ENCODE results near the gene TNFRSF1A. TPM values are rescaled to one million over a fixed set of nuclear protein-coding genes. Genes with fewer than 3 reads are reported as not detected.

The TNFRSF1A gene
- total RNA-seq, 1 experiment from 2014 or later, result 91.5 TPM

DNA sequence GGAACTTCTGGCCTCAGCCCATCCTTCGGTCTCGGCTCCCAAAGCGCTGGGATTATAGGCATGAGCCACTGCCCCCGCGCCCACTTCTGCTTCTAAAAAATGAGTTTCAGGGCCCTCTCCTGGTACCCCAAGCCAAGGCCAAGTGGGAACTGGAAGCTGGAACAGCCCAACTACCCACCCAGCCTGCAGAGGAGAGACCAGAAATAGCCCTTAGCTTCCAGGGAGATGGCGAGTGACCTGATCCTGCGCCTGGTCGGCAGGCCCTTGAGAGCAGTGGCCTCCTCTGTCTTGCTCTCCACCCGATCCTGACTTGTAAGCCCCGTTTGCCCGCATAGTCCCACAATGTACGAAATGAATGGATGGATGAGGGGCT lies 62.6 kb downstream of the TNFRSF1A start:
- BruUV-seq (replicated peaks), result no TSS peak
- Histone ChIP-seq H3K4me3 (ENCODE audit: low read depth, low read length, poor library complexity, severe bottlenecking) (no peak overlapping the region), H3K27me3 (replicated peaks; ENCODE audit: insufficient read depth, low read depth, low read length, poor library complexity) (no peaks in the 10 kb centered on the region), H3K27ac (ENCODE audit: low read depth, low read length, poor library complexity, severe bottlenecking) (no peak overlapping the region), H3K9me3 (ENCODE audit: low read depth, low read length, poor library complexity, severe bottlenecking) (no peaks in the 10 kb centered on the region), H3K36me3 (ENCODE audit: insufficient read depth, low read length, poor library complexity, severe bottlenecking) (no peaks in the 10 kb centered on the region), H3K4me1 (ENCODE audit: insufficient read depth, low read length, poor library complexity, severe bottlenecking) (peaks cover 7% of the 10 kb centered on the region)
- ChIA-PET POLR2A (ENCODE audit: low non-redundant PET) (no interaction called here), CTCF (interaction anchor here (0.6 to 1.5 kb wide), 7 partner anchors 16 to 291 kb away, joined by 3 to 21 read pairs (median 4); no protein-coding TSS in a partner anchor)
- TF ChIP-seq, protein P1, sequence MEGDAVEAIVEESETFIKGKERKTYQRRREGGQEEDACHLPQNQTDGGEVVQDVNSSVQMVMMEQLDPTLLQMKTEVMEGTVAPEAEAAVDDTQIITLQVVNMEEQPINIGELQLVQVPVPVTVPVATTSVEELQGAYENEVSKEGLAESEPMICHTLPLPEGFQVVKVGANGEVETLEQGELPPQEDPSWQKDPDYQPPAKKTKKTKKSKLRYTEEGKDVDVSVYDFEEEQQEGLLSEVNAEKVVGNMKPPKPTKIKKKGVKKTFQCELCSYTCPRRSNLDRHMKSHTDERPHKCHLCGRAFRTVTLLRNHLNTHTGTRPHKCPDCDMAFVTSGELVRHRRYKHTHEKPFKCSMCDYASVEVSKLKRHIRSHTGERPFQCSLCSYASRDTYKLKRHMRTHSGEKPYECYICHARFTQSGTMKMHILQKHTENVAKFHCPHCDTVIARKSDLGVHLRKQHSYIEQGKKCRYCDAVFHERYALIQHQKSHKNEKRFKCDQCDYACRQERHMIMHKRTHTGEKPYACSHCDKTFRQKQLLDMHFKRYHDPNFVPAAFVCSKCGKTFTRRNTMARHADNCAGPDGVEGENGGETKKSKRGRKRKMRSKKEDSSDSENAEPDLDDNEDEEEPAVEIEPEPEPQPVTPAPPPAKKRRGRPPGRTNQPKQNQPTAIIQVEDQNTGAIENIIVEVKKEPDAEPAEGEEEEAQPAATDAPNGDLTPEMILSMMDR (conservative IDR thresholded peaks at IDR 0.05; ENCODE audit: low read depth, low read length), result no peak
- no peak for TF ChIP-seq EZH2 (IDR thresholded peaks at IDR 0.05; ENCODE audit: borderline replicate concordance, low read depth, low read length, poor library complexity, severe bottlenecking)
- no peak for DNase-seq (ENCODE audit: low spot score)
- intact Hi-C loops (cut with micrococcal nuclease; ENCODE audit: unreplicated experiment), result loop anchor here (5.0 kb wide), 1 partner anchor 297 kb away; no protein-coding TSS in a partner anchor

Other genes starting within 250 kb of the TNFRSF1A start
- not detected in 2 replicates for gene VWF, start 217.4 kb downstream of the TNFRSF1A start, total RNA-seq (2021)
- 2.8 TPM in 2 replicates for gene CD9, start 141.7 kb downstream of the TNFRSF1A start, total RNA-seq (2021)
- 1.0 TPM in 1 of 2 replicates, not detected in the other for gene PLEKHG6, start 31.4 kb downstream of the TNFRSF1A start, total RNA-seq (2021)
- not detected in 2 replicates for gene SCNN1A, start 33.5 kb upstream of the TNFRSF1A start, total RNA-seq (2021)
- gene LTBR, start 42.1 kb upstream of the TNFRSF1A start, total RNA-seq (2021), result 25.7 and 27.5 TPM in 2 replicates
- gene CD27, start 102.9 kb upstream of the TNFRSF1A start, total RNA-seq (2021), result not detected in 2 replicates
- gene TAPBPL, start 110.0 kb upstream of the TNFRSF1A start, total RNA-seq (2021), result 6.9 and 7.4 TPM in 2 replicates
- gene VAMP1, start 128.6 kb upstream of the TNFRSF1A start, total RNA-seq (2021), result 10.0 and 10.9 TPM in 2 replicates
- gene MRPL51, start 151.2 kb upstream of the TNFRSF1A start, total RNA-seq (2021), result 378 and 401 TPM in 2 replicates
- 125 and 128 TPM in 2 replicates for gene NCAPD2, start 152.0 kb upstream of the TNFRSF1A start, total RNA-seq (2021)
- 5,579 and 5,657 TPM in 2 replicates for gene GAPDH, start 192.4 kb upstream of the TNFRSF1A start, total RNA-seq (2021)
- 16.0 and 16.9 TPM in 2 replicates for gene IFFO1, start 214.0 kb upstream of the TNFRSF1A start, total RNA-seq (2021)
- gene NOP2, start 226.2 kb upstream of the TNFRSF1A start, total RNA-seq (2021), result 131 and 177 TPM in 2 replicates